ELF-1 (cell line): ENCODE measurements around the gene FGFR4.

Experiments
- DNase-seq: peaks from one replicate; pipeline ENCODE4 v3.0.0-alpha.2; 2016; ENCODE audit warnings: low read depth, low spot score

The FGFR4 gene

GRCh38 chr5:177103523-177104253 lies 17.0 kb downstream of the FGFR4 start:
- no peak for DNase-seq

GRCh38 chr5:177105691-177106476 lies 19.2 kb downstream of the FGFR4 start:
- no peak for DNase-seq

- DNase-seq = no peak
Measured at GRCh38 chr5:177107159-177107558, 20.4 kb downstream of the FGFR4 start.

GRCh38 chr5:177109810-177110209 lies 23.1 kb downstream of the FGFR4 start:
- peak; percentile 58 for DNase-seq

- DNase-seq = peak; percentile 95
Measured at GRCh38 chr5:177111720-177112394, 25.1 kb downstream of the FGFR4 start.

GRCh38 chr5:177112589-177113220 lies 26.0 kb downstream of the FGFR4 start:
- DNase-seq = no peak

GRCh38 chr5:177113566-177114424 lies 27.1 kb downstream of the FGFR4 start:
- peak; percentile 94 for DNase-seq

GRCh38 chr5:177116631-177117373 lies 30.1 kb downstream of the FGFR4 start:
- DNase-seq = peak; percentile 93

GRCh38 chr5:177117441-177118045 lies 30.8 kb downstream of the FGFR4 start:
- no peak for DNase-seq

- no peak for DNase-seq
Measured at GRCh38 chr5:177122566-177122965, 35.9 kb downstream of the FGFR4 start.

- no peak for DNase-seq
Measured at GRCh38 chr5:177123789-177124485, 37.2 kb downstream of the FGFR4 start.

- DNase-seq = peak; percentile 69
Measured at GRCh38 chr5:177124486-177124991, 37.8 kb downstream of the FGFR4 start.

GRCh38 chr5:177126771-177127170 lies 40.1 kb downstream of the FGFR4 start:
- DNase-seq = no peak

- no peak for DNase-seq
Measured at GRCh38 chr5:177128551-177128981, 41.9 kb downstream of the FGFR4 start.

GRCh38 chr5:177130211-177131018 lies 43.7 kb downstream of the FGFR4 start:
- no peak for DNase-seq

GRCh38 chr5:177131019-177131320 lies 44.3 kb downstream of the FGFR4 start:
- peak; percentile 19 for DNase-seq

GRCh38 chr5:177131352-177132135 lies 44.8 kb downstream of the FGFR4 start:
- DNase-seq = peak; percentile 66
